K562 (cell line): ENCODE results near the gene DNAJB6. TPM values are rescaled to one million over a fixed set of nuclear protein-coding genes. Genes with fewer than 3 reads are reported as not detected.

ENCODE experiments used
- ATAC-seq: fragments of 200-7000 bp; cut with Tn5 transposase; 3 replicates; pipeline ENCODE4 v1.9.1; 2020; ENCODE audit warnings: moderate library complexity
- BruUV-seq: library from RNA; stranded (reverse); fragments of 400-500 nt; replicated peaks from 2 replicates; lab custom pipeline; 2021; lab: Mats Ljungman, UMichigan
- CTCF ChIA-PET: fragments of 300-600 bp; formaldehyde crosslinking; extraction: SDS; loops from one replicate; lab custom pipeline; 2021; ENCODE audit warnings: low intra/inter-chr PET ratio; lab: Yijun Ruan, JAX
- POLR2A ChIA-PET: fragments of 300-600, 350-650 bp; sonication (Branson Sonifier 250); formaldehyde crosslinking; extraction: SDS; loops from one replicate; lab custom pipeline; 2021; ENCODE audit warnings: antibody characterized with exemption, inconsistent platforms; lab: Yijun Ruan, JAX
- DNase-seq, 4 experiments: peaks; one replicate each; pipeline versions ENCODE4 v3.0.0 to v3.0.0-alpha.2; 2011 to 2018; ENCODE audit warnings: low spot score in 3 of 4, mixed read lengths in 3 of 4; ENCODE audit errors: extremely low read depth in 1 of 4
- FAIRE-seq: peaks from 2 replicates; lab custom pipeline; 2011; peaks lifted over from hg19 to GRCh38; lab: Jason Lieb, UNC
- H2AFZ ChIP-seq: 2 replicates; pipeline ENCODE4 v1.6.0; 2011; ENCODE audit warnings: low read depth, low read length, control low read depth, inconsistent platforms
- H3K27ac ChIP-seq: fragments of 200-600 bp; 3 replicates; pipeline ENCODE4 v1.8.0; 2011; ENCODE audit warnings: low read depth, mild to moderate bottlenecking, control low read depth, inconsistent platforms, low read length, moderate library complexity, mixed read lengths; ENCODE audit errors: extremely low read depth
- H3K27me3 ChIP-seq, 2 experiments: fragments of 300-600 bp in 1 of 2; 2 replicates in 1 of 2; 3 replicates in 1 of 2; pipeline versions ENCODE4 v1.6.0 to v1.8.0; 2011; ENCODE audit warnings: inconsistent platforms in 2 of 2, low read length in 2 of 2, mild to moderate bottlenecking in 1 of 2, mixed read lengths in 1 of 2, moderate library complexity in 1 of 2; ENCODE audit not compliant: control insufficient read depth in 2 of 2, insufficient read depth in 2 of 2
- H3K36me3 ChIP-seq: fragments of 300-600 bp; 3 replicates; pipeline ENCODE4 v1.8.0; 2011; ENCODE audit warnings: mild to moderate bottlenecking, low read length, inconsistent platforms; ENCODE audit not compliant: control insufficient read depth, insufficient read depth
- H3K4me1 ChIP-seq, 2 experiments: fragments of 200-600 bp in 1 of 2; replicated peaks in 1 of 2; 2 replicates in 1 of 2; 3 replicates in 1 of 2; pipeline versions ENCODE4 v1.5.1 to v1.8.0; 2011; ENCODE audit warnings: inconsistent platforms in 2 of 2, low read length in 2 of 2, mild to moderate bottlenecking in 1 of 2, mixed read lengths in 1 of 2, moderate library complexity in 1 of 2; ENCODE audit not compliant: control insufficient read depth in 2 of 2, insufficient read depth in 2 of 2
- H3K4me2 ChIP-seq: 2 replicates; pipeline ENCODE4 v1.6.1; 2011; ENCODE audit warnings: low read length, control low read depth, inconsistent platforms, mixed read lengths; ENCODE audit not compliant: insufficient read depth
- H3K4me3 ChIP-seq: fragments of 200-600 bp; sonication (generic), shearing (Covaris generic); 2 replicates; pipeline ENCODE4 v1.5.1; 2016; ENCODE audit warnings: control low read depth, inconsistent platforms
- H3K79me2 ChIP-seq: fragments of 200-600 bp; 3 replicates; pipeline ENCODE4 v1.8.0; 2011; ENCODE audit warnings: low read length, inconsistent platforms; ENCODE audit not compliant: control insufficient read depth, insufficient read depth
- H3K9ac ChIP-seq, 2 experiments: 2 replicates each; pipeline versions ENCODE4 v1.6.0 to v1.6.1; 2011; ENCODE audit warnings: low read depth in 2 of 2, low read length in 2 of 2, control low read depth in 1 of 2, inconsistent platforms in 1 of 2, mild to moderate bottlenecking in 1 of 2, mixed read lengths in 1 of 2; ENCODE audit not compliant: insufficient read depth in 1 of 2
- H3K9me1 ChIP-seq: one replicate; pipeline ENCODE4 v1.6.0; 2011; ENCODE audit warnings: inconsistent platforms, mild to moderate bottlenecking, low read length, moderate library complexity; ENCODE audit not compliant: control insufficient read depth, insufficient read depth
- H3K9me3 ChIP-seq: replicated peaks from 2 replicates; pipeline ENCODE4 v1.5.1; 2011; ENCODE audit warnings: low read depth, low read length, inconsistent platforms; ENCODE audit not compliant: control insufficient read depth, insufficient read depth
- H4K20me1 ChIP-seq: replicated peaks from 2 replicates; pipeline ENCODE4 v1.6.1; 2011; ENCODE audit warnings: low read length, inconsistent platforms, mixed read lengths; ENCODE audit not compliant: control insufficient read depth, insufficient read depth
- DDX20 ChIP-seq: fragments of 450-650 bp; IDR thresholded peaks from 2 replicates; pipeline ENCODE4 v1.6.1; 2016; ENCODE audit warnings: missing genetic modification characterization, low read depth, mild to moderate bottlenecking, missing compliant biosample characterization, moderate library complexity
- KAT7 ChIP-seq: sonication (generic); formaldehyde crosslinking; IDR thresholded peaks from 2 replicates; pipeline ENCODE4 v1.8.0; 2022; ENCODE audit warnings: missing genetic modification reagents, mild to moderate bottlenecking, borderline replicate concordance
- KLF13 ChIP-seq: fragments of 450-650 bp; IDR thresholded peaks from 2 replicates; pipeline ENCODE4 v1.6.1; 2016; ENCODE audit warnings: missing genetic modification characterization, low read depth, mild to moderate bottlenecking, missing compliant biosample characterization, moderate library complexity, borderline replicate concordance
- MYBL2 ChIP-seq, 2 experiments: fragments of 450-650 bp in 1 of 2; sonication (generic) in 1 of 2; formaldehyde crosslinking in 1 of 2; IDR thresholded peaks; 2 replicates each; pipeline versions ENCODE4 v1.6.1 to v1.8.1; 2017 to 2022; ENCODE audit warnings: borderline replicate concordance in 1 of 2, inconsistent platforms in 1 of 2, low read depth in 1 of 2, mild to moderate bottlenecking in 1 of 2, missing genetic modification reagents in 1 of 2, moderate library complexity in 1 of 2
- PHB ChIP-seq: fragments of 250-450 bp; sonication (Bioruptor Pico); IDR thresholded peaks from 2 replicates; pipeline ENCODE4 v1.5.0; 2021
- RBFOX2 ChIP-seq: fragments of 200-400 bp; formaldehyde crosslinking; IDR thresholded peaks from 2 replicates; pipeline ENCODE4 v1.6.1; 2017; ENCODE audit warnings: low read depth, mild to moderate bottlenecking, low read length, moderate library complexity
- SIN3B ChIP-seq: fragments of 450-650 bp; IDR thresholded peaks from 2 replicates; pipeline ENCODE4 v1.6.1; 2017; ENCODE audit warnings: low read depth, mild to moderate bottlenecking, moderate library complexity
- SMARCA4 ChIP-seq: fragments of 450-650 bp; IDR thresholded peaks from 2 replicates; pipeline ENCODE4 v1.6.1; 2016
- ZBTB17 ChIP-seq: fragments of 450-650 bp; formaldehyde crosslinking; IDR thresholded peaks from 2 replicates; pipeline ENCODE4 v1.4.0; 2020; ENCODE audit warnings: mild to moderate bottlenecking
- ZC3H4 ChIP-seq: sonication (generic); formaldehyde crosslinking; IDR thresholded peaks from 2 replicates; pipeline ENCODE4 v1.9.0; 2021; ENCODE audit warnings: missing genetic modification reagents, borderline replicate concordance
- ZNF24 ChIP-seq: fragments of 450-650 bp; IDR thresholded peaks from 2 replicates; pipeline ENCODE4 v1.6.1; 2016
- ZNF3 ChIP-seq: fragments of 250-450 bp; sonication (Bioruptor Pico); IDR thresholded peaks from 2 replicates; pipeline ENCODE4 v1.5.0; 2021; ENCODE audit warnings: mild to moderate bottlenecking, moderate library complexity
- ZSCAN32 ChIP-seq: fragments of 450-650 bp; formaldehyde crosslinking; IDR thresholded peaks from 2 replicates; pipeline ENCODE4 v1.4.0; 2020; ENCODE audit warnings: mild to moderate bottlenecking, moderate library complexity
- WGBS: fragments of 100-300 bp; shearing (Covaris generic); methylation state at CpG from one replicate; pipeline ENCODE4 v1.1.6; 2016; ENCODE audit warnings: low coverage, mixed read lengths; ENCODE audit not compliant: insufficient coverage; ENCODE audit errors: missing lambda C conversion rate; 5-methylcytosine and 5-hydroxymethylcytosine counted together
- in situ Hi-C: fragments of 300-500 bp; cut with MboI; formaldehyde crosslinking; loops from 4 replicates; pipeline ENCODE4 v1.15.0; 2018; ENCODE audit warnings: inconsistent platforms, mixed read lengths
- intact Hi-C: fragments of 100-400 bp; cut with micrococcal nuclease; formaldehyde crosslinking; loops from 2 replicates; pipeline ENCODE4 v1.14.2; 2022
- polyA plus RNA-seq, 8 experiments: library from polyadenylated mRNA; depleted of rRNA in 4 of 8; stranded (reverse) in 5 of 8; unstranded in 3 of 8; fragments of >200 nt; fragmentation: Nextera tagmentation in 2 of 8; fragmentation: Illumina TruSeq in 1 of 8; extraction: Ambion mirVana in 2 of 8; extraction: Trizol in 1 of 8; gene quantifications; 2 replicates each; pipeline versions ENCODE4 v1.2.1 to v1.2.3, GENCODE V29; 2011 to 2014; ENCODE audit warnings: inconsistent platforms in 1 of 8, missing spikeins in 1 of 8
- total RNA-seq, 7 experiments: library from RNA; depleted of rRNA in 6 of 7; stranded (reverse); fragments of >200 nt in 6 of 7; fragmentation: Illumina TruSeq in 2 of 7; extraction: Trizol in 2 of 7; gene quantifications; 2 replicates each; pipeline versions ENCODE4 v1.2.1 to v1.2.3, GENCODE V29; 2011 to 2021; ENCODE audit warnings: low replicate concordance in 1 of 7
- TF ChIP-seq, protein P1 (sequence below), 2 experiments: IDR thresholded peaks in 1 of 2; conservative IDR thresholded peaks in 1 of 2; 2 replicates each; pipeline ENCODE4 v1.6.1; 2016; ENCODE audit warnings: low read depth in 2 of 2, mild to moderate bottlenecking in 1 of 2, missing compliant biosample characterization in 1 of 2, missing genetic modification characterization in 1 of 2, moderate library complexity in 1 of 2
- TF ChIP-seq, protein P2 (sequence below), 2 experiments: fragments of 250-450 bp in 1 of 2; fragments of 450-650 bp in 1 of 2; sonication (Bioruptor Pico) in 1 of 2; IDR thresholded peaks; 2 replicates each; pipeline versions ENCODE4 v1.6.1 to v1.8.0; 2016 to 2021; ENCODE audit warnings: mild to moderate bottlenecking in 2 of 2, moderate library complexity in 2 of 2, missing compliant biosample characterization in 1 of 2, missing genetic modification characterization in 1 of 2
- TF ChIP-seq, protein P3 (sequence below): fragments of 250-450 bp; sonication (Bioruptor Pico); IDR thresholded peaks from 2 replicates; pipeline ENCODE4 v1.4.0; 2020; ENCODE audit warnings: mild to moderate bottlenecking, moderate library complexity, borderline replicate concordance

The DNAJB6 gene
- total and polyA plus RNA-seq, 9 of the 15 experiments (the other 6 are each of a cell fraction or from before 2014, with no cell fraction given), result 84.5 to 158 (median 135) TPM

DNA sequence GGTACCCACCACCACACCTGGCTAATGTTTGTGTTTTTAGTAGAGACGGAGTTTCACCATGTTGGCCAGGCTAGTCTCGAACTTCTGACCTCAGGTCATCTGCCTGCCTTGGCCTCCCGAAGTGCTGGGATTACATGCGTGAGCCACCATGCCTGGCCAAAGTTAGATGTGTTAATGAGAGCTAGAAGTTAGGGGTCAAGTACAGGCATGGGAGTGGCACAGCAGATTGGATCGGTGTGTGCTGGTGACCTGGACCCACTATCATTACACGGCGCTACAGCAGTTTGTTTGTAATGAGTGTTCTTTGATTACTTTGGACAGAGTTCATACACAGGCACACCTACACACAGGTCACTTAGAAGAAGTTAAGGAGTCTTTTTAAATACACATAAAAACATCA is 36.7 kb downstream of the DNAJB6 start:
- Histone ChIP-seq H3K4me1 (peaks cover 0 to 3% of the 10 kb centered on the region in 2 experiments; a peak in 2 of 5 replicates), H3K4me3 (no peak overlapping the region), H3K27me3 (no peaks in the 10 kb centered on the region), H3K27ac (no peak overlapping the region), H3K79me2 (peaks cover 84% of the 10 kb centered on the region), H4K20me1 (peaks cover 46% of the 10 kb centered on the region), H3K36me3 (peaks cover 98% of the 10 kb centered on the region), H2AFZ (no peak overlapping the region), H3K9ac (no peak overlapping the region), H3K9me3 (no peaks in the 10 kb centered on the region), H3K4me2 (no peak overlapping the region), H3K9me1 (peaks cover 14% of the 10 kb centered on the region)
- 92% methylated on average over 7 of the region's 7 CpGs for WGBS
- DNase-seq (no peak), FAIRE-seq (no peak), ATAC-seq (no peak)
- POLR2A ChIA-PET, result interaction anchor here (0.6 to 1.8 kb wide), 5 partner anchors 10 to 34 kb away, joined by 3 to 5 read pairs (median 3); no protein-coding TSS in a partner anchor
- BruUV-seq, result no TSS peak
- in situ Hi-C loops, result no loop called here
- CTCF ChIA-PET, result no interaction called here
- intact Hi-C loops, result no loop called here
- TF ChIP-seq SMARCA4 (no peak), ZNF3 (no peak), ZC3H4 (CRISPR knock-in tag) (no peak), RBFOX2 (no peak), MYBL2 (IDR thresholded peaks at IDR 0.05; ENCODE audit: low read depth) (no peak), MYBL2 (CRISPR knock-in tag; IDR thresholded peaks at IDR 0.05; ENCODE audit: borderline replicate concordance) (no peak), DDX20 (tag) (no peak), KAT7 (no peak), ZSCAN32 (no peak), SIN3B (no peak), KLF13 (tag) (no peak), ZBTB17 (CRISPR knock-in tag) (no peak), ZNF24 (no peak), PHB (CRISPR knock-in tag) (no peak)
- TF ChIP-seq, protein P1, sequence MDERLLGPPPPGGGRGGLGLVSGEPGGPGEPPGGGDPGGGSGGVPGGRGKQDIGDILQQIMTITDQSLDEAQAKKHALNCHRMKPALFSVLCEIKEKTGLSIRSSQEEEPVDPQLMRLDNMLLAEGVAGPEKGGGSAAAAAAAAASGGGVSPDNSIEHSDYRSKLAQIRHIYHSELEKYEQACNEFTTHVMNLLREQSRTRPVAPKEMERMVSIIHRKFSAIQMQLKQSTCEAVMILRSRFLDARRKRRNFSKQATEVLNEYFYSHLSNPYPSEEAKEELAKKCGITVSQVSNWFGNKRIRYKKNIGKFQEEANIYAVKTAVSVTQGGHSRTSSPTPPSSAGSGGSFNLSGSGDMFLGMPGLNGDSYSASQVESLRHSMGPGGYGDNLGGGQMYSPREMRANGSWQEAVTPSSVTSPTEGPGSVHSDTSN (CRISPR knock-in tag; IDR thresholded peaks at IDR 0.05; ENCODE audit: low read depth), result no peak
- TF ChIP-seq, protein P1 (tag; conservative IDR thresholded peaks at IDR 0.05; ENCODE audit: low read depth), result no peak
- TF ChIP-seq, protein P2, sequence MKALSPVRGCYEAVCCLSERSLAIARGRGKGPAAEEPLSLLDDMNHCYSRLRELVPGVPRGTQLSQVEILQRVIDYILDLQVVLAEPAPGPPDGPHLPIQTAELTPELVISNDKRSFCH (CRISPR knock-in tag; IDR thresholded peaks at IDR 0.05), result no peak
- TF ChIP-seq, protein P2 (tag; IDR thresholded peaks at IDR 0.05), result no peak
- TF ChIP-seq, protein P3, sequence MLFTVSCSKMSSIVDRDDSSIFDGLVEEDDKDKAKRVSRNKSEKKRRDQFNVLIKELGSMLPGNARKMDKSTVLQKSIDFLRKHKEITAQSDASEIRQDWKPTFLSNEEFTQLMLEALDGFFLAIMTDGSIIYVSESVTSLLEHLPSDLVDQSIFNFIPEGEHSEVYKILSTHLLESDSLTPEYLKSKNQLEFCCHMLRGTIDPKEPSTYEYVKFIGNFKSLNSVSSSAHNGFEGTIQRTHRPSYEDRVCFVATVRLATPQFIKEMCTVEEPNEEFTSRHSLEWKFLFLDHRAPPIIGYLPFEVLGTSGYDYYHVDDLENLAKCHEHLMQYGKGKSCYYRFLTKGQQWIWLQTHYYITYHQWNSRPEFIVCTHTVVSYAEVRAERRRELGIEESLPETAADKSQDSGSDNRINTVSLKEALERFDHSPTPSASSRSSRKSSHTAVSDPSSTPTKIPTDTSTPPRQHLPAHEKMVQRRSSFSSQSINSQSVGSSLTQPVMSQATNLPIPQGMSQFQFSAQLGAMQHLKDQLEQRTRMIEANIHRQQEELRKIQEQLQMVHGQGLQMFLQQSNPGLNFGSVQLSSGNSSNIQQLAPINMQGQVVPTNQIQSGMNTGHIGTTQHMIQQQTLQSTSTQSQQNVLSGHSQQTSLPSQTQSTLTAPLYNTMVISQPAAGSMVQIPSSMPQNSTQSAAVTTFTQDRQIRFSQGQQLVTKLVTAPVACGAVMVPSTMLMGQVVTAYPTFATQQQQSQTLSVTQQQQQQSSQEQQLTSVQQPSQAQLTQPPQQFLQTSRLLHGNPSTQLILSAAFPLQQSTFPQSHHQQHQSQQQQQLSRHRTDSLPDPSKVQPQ (CRISPR knock-in tag), result no peak
